Endothelial cell of umbilical vein (primary cell): Measurements from ENCODE around the gene MAPK6. TPM values are rescaled to one million over a fixed set of nuclear protein-coding genes. Genes with fewer than 3 reads are reported as not detected.

Experiments used
- BruUV-seq: library from RNA; stranded (reverse); fragments of 400-500 nt; replicated peaks from 2 replicates; lab custom pipeline; 2021; lab: Mats Ljungman, UMichigan
- CTCF ChIA-PET: fragments of 300-600, 350-600 bp; sonication (Branson Sonifier 250); formaldehyde crosslinking; loops from one replicate; lab custom pipeline; 2021; ENCODE audit warnings: antibody characterized with exemption, inconsistent platforms; lab: Charles Lee
- POLR2A ChIA-PET: fragments of 300-600, 350-600 bp; sonication (Branson Sonifier 250); formaldehyde crosslinking; loops from one replicate; lab custom pipeline; 2021; ENCODE audit warnings: antibody characterized with exemption, inconsistent platforms; lab: Charles Lee
- DNase-seq: peaks from one replicate; pipeline ENCODE4 v3.0.0-alpha.2; 2011; ENCODE audit warnings: low read depth, low spot score
- FAIRE-seq: peaks from 2 replicates; lab custom pipeline; 2011; peaks lifted over from hg19 to GRCh38; lab: Jason Lieb, UNC
- H2AFZ ChIP-seq: 2 replicates; pipeline ENCODE4 v1.6.0; 2012; ENCODE audit warnings: low read depth, low read length, control low read depth, inconsistent platforms
- H3K27ac ChIP-seq: 2 replicates; pipeline ENCODE4 v1.5.1; 2011; ENCODE audit warnings: low read depth, mild to moderate bottlenecking, control low read depth, low read length, moderate library complexity; ENCODE audit not compliant: insufficient read depth
- H3K27me3 ChIP-seq, 2 experiments: 2 replicates each; pipeline versions ENCODE4 v1.6.0 to v1.6.1; 2011; ENCODE audit warnings: low read length in 2 of 2, mixed read lengths in 1 of 2; ENCODE audit not compliant: control insufficient read depth in 2 of 2, insufficient read depth in 2 of 2
- H3K36me3 ChIP-seq, 2 experiments: 2 replicates in 1 of 2; 3 replicates in 1 of 2; pipeline ENCODE4 v1.5.1; 2011; ENCODE audit warnings: low read length in 2 of 2, mild to moderate bottlenecking in 1 of 2, moderate library complexity in 1 of 2; ENCODE audit not compliant: control insufficient read depth in 2 of 2, insufficient read depth in 2 of 2; ENCODE audit errors: extremely low read depth in 1 of 2
- H3K4me1 ChIP-seq: 3 replicates; pipeline ENCODE4 v1.5.1; 2011; ENCODE audit warnings: mild to moderate bottlenecking, low read length; ENCODE audit not compliant: control insufficient read depth, insufficient read depth; ENCODE audit errors: extremely low read depth
- H3K4me2 ChIP-seq: 2 replicates; pipeline ENCODE4 v1.6.1; 2011; ENCODE audit warnings: low read length, control low read depth, mixed read lengths; ENCODE audit not compliant: insufficient read depth
- H3K4me3 ChIP-seq, 3 experiments: fragments of 200-600 bp in 1 of 3; sonication (generic), shearing (Covaris generic) in 1 of 3; replicated peaks in 1 of 3; 2 replicates each; pipeline ENCODE4 v1.5.1; 2011 to 2016; ENCODE audit warnings: control low read depth in 3 of 3, low read length in 3 of 3, mild to moderate bottlenecking in 2 of 3, inconsistent platforms in 1 of 3, low read depth in 1 of 3, moderate library complexity in 1 of 3; ENCODE audit not compliant: insufficient read depth in 1 of 3
- H3K79me2 ChIP-seq: 2 replicates; pipeline ENCODE4 v1.6.0; 2012; ENCODE audit warnings: low read length, inconsistent platforms; ENCODE audit not compliant: control insufficient read depth, insufficient read depth
- H3K9ac ChIP-seq: replicated peaks from 2 replicates; pipeline ENCODE3; 2011; ENCODE audit warnings: low read length, control low read depth; ENCODE audit not compliant: insufficient read depth; ENCODE audit errors: extremely low read depth
- H3K9me1 ChIP-seq: replicated peaks from 3 replicates; pipeline ENCODE4 v1.6.0; 2011; ENCODE audit warnings: mild to moderate bottlenecking, low read length; ENCODE audit not compliant: control insufficient read depth, insufficient read depth; ENCODE audit errors: extremely low read depth
- H3K9me3 ChIP-seq: replicated peaks from 2 replicates; pipeline ENCODE4 v1.5.1; 2012; ENCODE audit warnings: low read length, inconsistent platforms; ENCODE audit not compliant: control insufficient read depth, insufficient read depth
- H4K20me1 ChIP-seq: replicated peaks from 2 replicates; pipeline ENCODE3; 2011; ENCODE audit warnings: mild to moderate bottlenecking, low read length; ENCODE audit not compliant: control insufficient read depth, insufficient read depth; ENCODE audit errors: extremely low read depth
- EZH2 ChIP-seq: IDR thresholded peaks from 2 replicates; pipeline ENCODE4 v1.6.1; 2012; ENCODE audit warnings: borderline replicate concordance, low read depth, mild to moderate bottlenecking, moderate library complexity, low read length, inconsistent platforms; ENCODE audit not compliant: severe bottlenecking
- FOS ChIP-seq: IDR thresholded peaks from 2 replicates; pipeline ENCODE4 v1.6.1; 2011; ENCODE audit warnings: mild to moderate bottlenecking, low read length, moderate library complexity, borderline replicate concordance; ENCODE audit not compliant: insufficient read depth
- GATA2 ChIP-seq: IDR thresholded peaks from 2 replicates; pipeline ENCODE4 v1.7.0; 2011; ENCODE audit warnings: low read depth, mild to moderate bottlenecking, moderate library complexity, mixed read lengths, low read length; ENCODE audit not compliant: insufficient read length, insufficient read depth
- POLR2A ChIP-seq: IDR thresholded peaks from 2 replicates; pipeline ENCODE4 v1.6.1; 2012; ENCODE audit warnings: low read depth, mild to moderate bottlenecking, control low read depth, low read length
- POLR2AphosphoS5 ChIP-seq: IDR thresholded peaks from 2 replicates; pipeline ENCODE4 v1.6.1; 2012; ENCODE audit warnings: low read depth, mild to moderate bottlenecking, control low read depth, low read length, moderate library complexity; ENCODE audit not compliant: insufficient read depth
- dilution Hi-C: fragments of 300-500 bp; cut with MboI; formaldehyde crosslinking; loops from one replicate; pipeline ENCODE4 v1.15.0; 2019; ENCODE audit warnings: low sequenced_read_pairs; ENCODE audit not compliant: extremely low pct_ligation_motif_present
- intact Hi-C: fragments of 100-400 bp; cut with micrococcal nuclease; formaldehyde crosslinking; loops from one replicate; pipeline ENCODE4 v1.10.0; 2022
- polyA plus RNA-seq, 4 experiments: library from polyadenylated mRNA; depleted of rRNA in 3 of 4; stranded (reverse) in 3 of 4; unstranded in 1 of 4; fragments of >200 nt; gene quantifications; 2 replicates each; pipeline versions ENCODE4 v1.2.1 to v1.2.3, GENCODE V29; 2011 to 2012; ENCODE audit warnings: missing spikeins in 1 of 4
- total RNA-seq: library from RNA; stranded (reverse); gene quantifications from 2 replicates; pipeline ENCODE4 v1.2.3, GENCODE V29; 2021
- TF ChIP-seq, protein P1 (sequence below), 2 donors: IDR thresholded peaks; 1 replicate in 1 of 2; 2 replicates in 1 of 2; pipeline ENCODE4 v1.5.1; 2011; ENCODE audit warnings: low read length in 2 of 2, mild to moderate bottlenecking in 2 of 2, moderate library complexity in 2 of 2, control low read depth in 1 of 2, inconsistent platforms in 1 of 2, low read depth in 1 of 2; ENCODE audit not compliant: insufficient read depth in 1 of 2; ENCODE audit errors: extremely low read depth in 1 of 2

The MAPK6 gene
- total and polyA plus RNA-seq, 2 donors (not counting 3 experiments of a cell fraction or from before 2014, with no cell fraction given) = 10.9 to 37.4 TPM

DNA sequence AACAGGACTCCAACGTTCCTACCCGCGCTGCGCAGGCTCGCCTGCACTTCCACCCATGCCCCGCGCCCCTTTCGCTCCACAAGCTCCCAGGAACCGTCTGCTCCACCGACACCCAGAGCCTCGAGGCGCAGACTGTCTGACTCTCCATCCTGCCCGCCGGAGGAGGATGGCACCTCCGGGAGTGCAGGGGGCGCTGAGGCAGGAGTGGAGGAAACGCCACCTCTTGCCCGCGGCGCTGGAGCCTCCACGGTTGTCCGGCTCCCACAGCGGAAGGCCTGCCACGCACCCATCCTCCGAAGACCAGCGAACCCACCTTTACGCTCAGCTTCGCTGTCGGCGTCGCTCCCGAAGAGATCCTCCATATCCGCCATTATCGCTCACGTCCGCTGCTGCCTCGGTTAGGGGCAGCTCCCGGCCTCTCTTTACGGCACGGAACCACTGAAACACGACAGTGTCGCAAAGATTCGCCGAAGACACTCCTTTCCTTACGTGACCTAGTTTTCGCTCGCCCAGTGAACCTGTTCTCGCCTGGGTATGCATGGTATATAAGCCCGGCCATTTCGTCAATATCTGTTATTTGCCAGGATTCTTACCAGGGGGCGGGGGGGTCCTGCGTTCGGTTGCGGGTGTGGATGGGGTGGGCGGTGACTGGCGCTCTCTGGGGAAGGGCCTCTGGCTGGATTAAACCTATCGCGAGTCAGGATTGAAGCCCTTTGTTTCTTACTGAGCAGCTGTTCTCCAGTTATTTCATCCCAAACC lies 47.5 kb upstream of the MAPK6 start, which contains the start of gene LEO1:
Gene LEO1 (minus strand): TSS at position 404 of the 759 bp plus-strand sequence. CDS start 33 bp downstream, at position 371.
- peak within 1 kb of the TSS; percentile 68 for H3K27ac ChIP-seq
- H2AFZ ChIP-seq = peak within 1 kb of the TSS; percentile 95
- CTCF ChIA-PET = interaction anchor here (0.6 to 2.7 kb wide), 18 partner anchors 8 to 285 kb away, joined by 3 to 23 read pairs (median 4); no protein-coding TSS in a partner anchor
- POLR2A ChIA-PET = interaction anchor here (0.7 to 3.0 kb wide), 4 partner anchors 10 to 208 kb away, joined by 3 to 16 read pairs (median 9); no protein-coding TSS in a partner anchor
- BruUV-seq = TSS peak; percentile 33
- H3K36me3 ChIP-seq = no peaks in the 10 kb centered on the region
- H3K4me2 ChIP-seq = peak within 1 kb of the TSS; percentile 62
- intact Hi-C loops (loop anchor here (1.0 kb wide), 1 partner anchor 11 kb away; no protein-coding TSS in a partner anchor), dilution Hi-C loops (no loop called here)
- H3K9ac ChIP-seq = peak within 1 kb of the TSS; percentile 91
- no peaks in the 10 kb centered on the region for H3K9me3 ChIP-seq
- DNase-seq = peak; percentile 97
- no peaks in the 10 kb centered on the region for H3K27me3 ChIP-seq
- H3K4me1 ChIP-seq = peaks cover 12% of the 10 kb centered on the region
- H3K79me2 ChIP-seq = peaks cover 45% of the 10 kb centered on the region
- peak; percentile 99 for FAIRE-seq
- H4K20me1 ChIP-seq = no peaks in the 10 kb centered on the region
- peak within 1 kb of the TSS; percentile 54 to 81 (median 61) for H3K4me3 ChIP-seq
- TF ChIP-seq POLR2A (peak; percentile 92), POLR2AphosphoS5 (peak; percentile 55), GATA2 (no peak), FOS (no peak), EZH2 (no peak)
- TF ChIP-seq, protein P1, sequence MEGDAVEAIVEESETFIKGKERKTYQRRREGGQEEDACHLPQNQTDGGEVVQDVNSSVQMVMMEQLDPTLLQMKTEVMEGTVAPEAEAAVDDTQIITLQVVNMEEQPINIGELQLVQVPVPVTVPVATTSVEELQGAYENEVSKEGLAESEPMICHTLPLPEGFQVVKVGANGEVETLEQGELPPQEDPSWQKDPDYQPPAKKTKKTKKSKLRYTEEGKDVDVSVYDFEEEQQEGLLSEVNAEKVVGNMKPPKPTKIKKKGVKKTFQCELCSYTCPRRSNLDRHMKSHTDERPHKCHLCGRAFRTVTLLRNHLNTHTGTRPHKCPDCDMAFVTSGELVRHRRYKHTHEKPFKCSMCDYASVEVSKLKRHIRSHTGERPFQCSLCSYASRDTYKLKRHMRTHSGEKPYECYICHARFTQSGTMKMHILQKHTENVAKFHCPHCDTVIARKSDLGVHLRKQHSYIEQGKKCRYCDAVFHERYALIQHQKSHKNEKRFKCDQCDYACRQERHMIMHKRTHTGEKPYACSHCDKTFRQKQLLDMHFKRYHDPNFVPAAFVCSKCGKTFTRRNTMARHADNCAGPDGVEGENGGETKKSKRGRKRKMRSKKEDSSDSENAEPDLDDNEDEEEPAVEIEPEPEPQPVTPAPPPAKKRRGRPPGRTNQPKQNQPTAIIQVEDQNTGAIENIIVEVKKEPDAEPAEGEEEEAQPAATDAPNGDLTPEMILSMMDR (IDR thresholded peaks at IDR 0.05; ENCODE audit: extremely low read depth in 1 of 2, insufficient read depth in 1 of 2, low read depth in 1 of 2, low read length in 2 of 2) = peak in 1 of 2 donors; percentile 42
- no peaks in the 10 kb centered on the region for H3K9me1 ChIP-seq
